Tibial nerve (tissue), 3 donors: Measurements from ENCODE around the gene AHNAK2.

Experiments
- POLR2A ChIP-seq, 2 donors: fragments of 450-650 bp; IDR thresholded peaks; one replicate each; pipeline ENCODE4 v1.6.1; 2017; ENCODE audit warnings: antibody characterized with exemption in 2 of 2, mild to moderate bottlenecking in 2 of 2, moderate library complexity in 2 of 2
- TF ChIP-seq, protein P1 (sequence below), 5 experiments: fragments of 200-600 bp in 3 of 5; fragments of 450-650 bp in 2 of 5; sonication (generic) in 3 of 5; IDR thresholded peaks; one replicate each; pipeline ENCODE4 v1.5.1; 2016 to 2019; ENCODE audit warnings: antibody characterized with exemption in 5 of 5, mild to moderate bottlenecking in 3 of 5, moderate library complexity in 2 of 5

DNA sequence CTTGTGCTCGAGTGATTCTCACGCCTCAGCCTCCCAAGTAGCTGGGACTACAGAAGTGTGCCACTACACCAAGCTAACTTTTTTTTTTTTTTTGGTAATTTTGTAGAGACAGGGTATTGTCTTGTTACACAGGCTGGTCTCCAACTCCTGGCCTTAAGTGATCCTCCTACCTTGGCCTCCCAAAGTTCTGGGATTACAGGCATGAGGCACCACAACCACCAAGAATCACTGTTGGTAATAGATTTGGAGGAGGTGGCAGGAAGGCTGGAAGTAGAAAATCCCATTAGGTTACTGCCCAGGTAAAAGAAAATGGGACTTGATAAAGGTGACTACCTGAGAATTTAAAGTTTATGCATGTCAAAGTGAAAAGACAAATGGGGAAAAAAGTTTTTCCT is 44.1 kb upstream of the AHNAK2 start:
- TF ChIP-seq, protein P1, sequence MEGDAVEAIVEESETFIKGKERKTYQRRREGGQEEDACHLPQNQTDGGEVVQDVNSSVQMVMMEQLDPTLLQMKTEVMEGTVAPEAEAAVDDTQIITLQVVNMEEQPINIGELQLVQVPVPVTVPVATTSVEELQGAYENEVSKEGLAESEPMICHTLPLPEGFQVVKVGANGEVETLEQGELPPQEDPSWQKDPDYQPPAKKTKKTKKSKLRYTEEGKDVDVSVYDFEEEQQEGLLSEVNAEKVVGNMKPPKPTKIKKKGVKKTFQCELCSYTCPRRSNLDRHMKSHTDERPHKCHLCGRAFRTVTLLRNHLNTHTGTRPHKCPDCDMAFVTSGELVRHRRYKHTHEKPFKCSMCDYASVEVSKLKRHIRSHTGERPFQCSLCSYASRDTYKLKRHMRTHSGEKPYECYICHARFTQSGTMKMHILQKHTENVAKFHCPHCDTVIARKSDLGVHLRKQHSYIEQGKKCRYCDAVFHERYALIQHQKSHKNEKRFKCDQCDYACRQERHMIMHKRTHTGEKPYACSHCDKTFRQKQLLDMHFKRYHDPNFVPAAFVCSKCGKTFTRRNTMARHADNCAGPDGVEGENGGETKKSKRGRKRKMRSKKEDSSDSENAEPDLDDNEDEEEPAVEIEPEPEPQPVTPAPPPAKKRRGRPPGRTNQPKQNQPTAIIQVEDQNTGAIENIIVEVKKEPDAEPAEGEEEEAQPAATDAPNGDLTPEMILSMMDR (IDR thresholded peaks at IDR 0.05): no peak
- no peak for TF ChIP-seq POLR2A (IDR thresholded peaks at IDR 0.05)
